Breast epithelium (tissue), 4 donors: ENCODE measurements around the gene PCDHB1. TPM values are rescaled to one million over a fixed set of nuclear protein-coding genes. Genes with fewer than 3 reads are reported as not detected.

Source experiments
- DNase-seq, 2 donors: peaks; one replicate each; pipeline ENCODE4 v3.0.0-alpha.2; 2019; ENCODE audit warnings: low spot score in 2 of 2
- H3K27ac ChIP-seq, 2 donors: fragments of 200-600 bp; sonication (generic) in 1 of 2; one replicate each; pipeline ENCODE4 v1.5.1; 2016 to 2019; ENCODE audit warnings: mild to moderate bottlenecking in 1 of 2
- H3K27me3 ChIP-seq, 2 donors: fragments of 200-600 bp; sonication (generic) in 1 of 2; one replicate each; pipeline versions ENCODE4 v1.5.1 to v1.6.0; 2017 to 2019; ENCODE audit warnings: control low read depth in 1 of 2, mild to moderate bottlenecking in 1 of 2
- H3K36me3 ChIP-seq: fragments of 200-600 bp; one replicate; pipeline ENCODE4 v1.5.1; 2019
- H3K4me1 ChIP-seq, 2 donors: fragments of 200-600 bp; sonication (generic); one replicate each; pipeline ENCODE4 v1.5.1; 2016 to 2019; ENCODE audit warnings: control low read depth in 1 of 2
- H3K4me3 ChIP-seq, 3 donors: fragments of 200-600 bp; sonication (generic); 1 replicate in 2 of 3; 2 replicates in 1 of 3; pipeline ENCODE4 v1.5.1; 2016 to 2019; ENCODE audit warnings: mild to moderate bottlenecking in 3 of 3, moderate library complexity in 2 of 3
- H3K9me3 ChIP-seq, 2 donors: fragments of 200-600 bp; sonication (generic) in 1 of 2; one replicate each; pipeline ENCODE4 v1.5.1; 2016 to 2019; ENCODE audit warnings: control low read depth in 1 of 2
- POLR2A ChIP-seq: fragments of 450-650 bp; IDR thresholded peaks from one replicate; pipeline ENCODE4 v1.6.1; 2016; ENCODE audit warnings: antibody characterized with exemption, mild to moderate bottlenecking, moderate library complexity
- POLR2AphosphoS5 ChIP-seq, 3 donors: sonication (generic); formaldehyde crosslinking; IDR thresholded peaks; one replicate each; pipeline ENCODE4 v1.6.1; 2017; ENCODE audit warnings: antibody characterized with exemption in 3 of 3
- intact Hi-C: fragments of 100-400 bp; cut with DNase I; formaldehyde crosslinking; loops from one replicate; pipeline ENCODE4 v1.15.1; 2023; ENCODE audit warnings: low total_unique reads
- total RNA-seq, 3 donors: library from RNA; depleted of rRNA; stranded (reverse); fragments of >200 nt; gene quantifications; one replicate each; pipeline ENCODE4 v1.1.0, GENCODE V29; 2016
- TF ChIP-seq, protein P1 (sequence below), 3 donors: fragments of 450-650 bp; IDR thresholded peaks; one replicate each; pipeline ENCODE4 v1.5.1; 2016 to 2017; ENCODE audit warnings: antibody characterized with exemption in 3 of 3, mild to moderate bottlenecking in 3 of 3, moderate library complexity in 3 of 3

PCDHB1 gene
- total RNA-seq, 3 donors from 2014 or later, result under 0.01 TPM; not detected in 1

DNA sequence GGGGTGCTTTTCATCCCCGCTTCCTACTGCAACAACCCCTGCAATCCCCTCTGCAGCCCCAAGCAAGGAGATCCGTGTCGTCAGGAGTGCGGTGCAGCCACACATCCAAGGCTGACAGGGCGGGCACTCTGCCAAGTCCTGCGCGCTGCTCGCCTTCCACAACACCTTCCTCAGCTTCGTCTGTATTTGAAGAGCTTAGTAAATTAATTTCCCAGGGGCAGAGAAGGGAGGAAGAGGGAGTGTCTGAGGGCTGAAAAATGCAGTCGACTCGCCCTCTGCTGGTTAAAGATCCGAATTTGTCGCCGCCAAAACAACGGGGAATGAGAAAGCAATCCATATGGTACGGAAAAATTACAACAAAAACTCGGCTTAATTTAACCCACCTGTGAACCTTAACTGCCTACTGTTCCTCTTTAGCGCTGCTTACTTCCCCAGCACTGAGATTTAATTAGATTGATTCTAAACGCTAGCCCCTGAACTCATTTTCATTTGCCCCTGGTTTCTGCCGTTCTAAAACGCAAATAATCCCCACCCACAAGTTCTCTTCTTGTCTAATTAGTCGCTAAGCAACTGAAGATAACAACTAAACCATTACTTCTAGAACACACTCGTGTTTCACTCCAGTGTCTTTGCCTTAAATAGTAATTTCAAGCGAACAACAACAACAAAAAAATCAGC lies 10.9 kb upstream of the PCDHB1 start:
- H3K4me3 ChIP-seq, result peak overlapping the region; percentile 36 to 64 (median 56)
- intact Hi-C loops, result no loop called here
- DNase-seq, result peak in 1 of 2 donors; percentile 26
- no peaks in the 10 kb centered on the region for H3K36me3 ChIP-seq
- no peaks in the 10 kb centered on the region for H3K4me1 ChIP-seq
- no peaks in the 10 kb centered on the region for H3K9me3 ChIP-seq
- H3K27ac ChIP-seq, result peak overlapping the region; percentile 70 to 84
- TF ChIP-seq POLR2A (no peak), POLR2AphosphoS5 (IDR thresholded peaks at IDR 0.05) (no peak)
- TF ChIP-seq, protein P1, sequence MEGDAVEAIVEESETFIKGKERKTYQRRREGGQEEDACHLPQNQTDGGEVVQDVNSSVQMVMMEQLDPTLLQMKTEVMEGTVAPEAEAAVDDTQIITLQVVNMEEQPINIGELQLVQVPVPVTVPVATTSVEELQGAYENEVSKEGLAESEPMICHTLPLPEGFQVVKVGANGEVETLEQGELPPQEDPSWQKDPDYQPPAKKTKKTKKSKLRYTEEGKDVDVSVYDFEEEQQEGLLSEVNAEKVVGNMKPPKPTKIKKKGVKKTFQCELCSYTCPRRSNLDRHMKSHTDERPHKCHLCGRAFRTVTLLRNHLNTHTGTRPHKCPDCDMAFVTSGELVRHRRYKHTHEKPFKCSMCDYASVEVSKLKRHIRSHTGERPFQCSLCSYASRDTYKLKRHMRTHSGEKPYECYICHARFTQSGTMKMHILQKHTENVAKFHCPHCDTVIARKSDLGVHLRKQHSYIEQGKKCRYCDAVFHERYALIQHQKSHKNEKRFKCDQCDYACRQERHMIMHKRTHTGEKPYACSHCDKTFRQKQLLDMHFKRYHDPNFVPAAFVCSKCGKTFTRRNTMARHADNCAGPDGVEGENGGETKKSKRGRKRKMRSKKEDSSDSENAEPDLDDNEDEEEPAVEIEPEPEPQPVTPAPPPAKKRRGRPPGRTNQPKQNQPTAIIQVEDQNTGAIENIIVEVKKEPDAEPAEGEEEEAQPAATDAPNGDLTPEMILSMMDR (IDR thresholded peaks at IDR 0.05), result peak in 2 of 3 donors; percentile 60
- H3K27me3 ChIP-seq, result peaks cover 0 to 7% of the 10 kb centered on the region in 2 donors

DNA sequence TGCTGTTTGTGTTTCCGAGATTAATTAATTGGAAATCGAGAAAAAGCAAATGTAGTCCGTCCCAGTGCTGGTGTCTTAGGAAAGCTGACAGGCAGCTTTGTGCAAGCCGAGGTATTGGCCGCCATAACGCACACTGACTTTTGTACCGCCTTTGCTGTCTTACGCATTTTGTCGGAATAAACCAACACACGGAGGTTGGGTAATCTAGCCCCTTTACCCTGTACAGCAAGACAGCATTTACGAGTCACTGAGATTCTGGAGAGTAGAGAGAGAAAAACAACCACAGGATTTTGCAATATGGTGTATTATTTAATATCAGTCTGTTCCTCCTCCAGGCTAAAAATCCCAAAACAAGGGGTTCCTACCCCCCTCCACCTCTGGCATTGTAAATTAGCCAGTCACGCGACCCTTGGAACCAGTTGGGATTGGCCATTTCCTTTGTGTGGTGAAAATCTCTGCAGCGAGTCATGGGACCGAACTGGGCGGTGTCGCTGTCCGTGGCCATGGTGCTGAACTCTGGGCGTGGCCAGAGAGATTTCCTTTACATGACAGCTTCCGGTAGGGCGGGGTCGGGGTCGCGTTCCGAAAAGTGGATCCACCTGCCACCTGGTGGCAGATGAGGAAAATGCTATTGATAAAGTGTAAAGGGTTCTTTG lies 10.3 kb upstream of the PCDHB1 start:
- Histone ChIP-seq H3K27me3 (peaks cover 0 to 7% of the 10 kb centered on the region in 2 donors), H3K27ac (peak overlapping the region; percentile 70 to 84), H3K36me3 (no peaks in the 10 kb centered on the region), H3K4me1 (no peaks in the 10 kb centered on the region), H3K4me3 (peak overlapping the region; percentile 36 to 64 (median 56)), H3K9me3 (no peaks in the 10 kb centered on the region)
- peak; percentile 97 to 98 for DNase-seq
- TF ChIP-seq, protein P1 (IDR thresholded peaks at IDR 0.05), result peak; percentile 81 to 88 (median 85)
- TF ChIP-seq POLR2AphosphoS5 (IDR thresholded peaks at IDR 0.05), result peak; percentile 34 to 79 (median 59)
- TF ChIP-seq POLR2A, result peak; percentile 18
- intact Hi-C loops, result no loop called here

DNA sequence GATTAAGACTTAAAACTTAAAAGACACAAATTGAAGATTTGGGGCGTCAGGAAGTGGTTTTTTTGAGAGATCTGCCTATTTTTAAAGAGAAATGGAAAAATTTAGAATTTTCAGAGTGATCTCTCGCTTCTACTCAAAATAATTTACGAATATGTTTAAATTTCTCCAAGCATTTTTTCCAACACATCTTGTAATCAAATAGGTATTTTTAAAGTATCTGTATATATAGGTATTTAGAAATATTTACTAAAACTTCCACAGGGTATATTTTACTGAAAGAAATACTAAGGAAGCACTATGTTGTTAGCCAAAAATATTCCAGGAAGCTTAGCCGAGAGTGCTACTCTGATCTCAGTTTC lies 9.8 kb upstream of the PCDHB1 start:
- intact Hi-C loops, result no loop called here

DNA sequence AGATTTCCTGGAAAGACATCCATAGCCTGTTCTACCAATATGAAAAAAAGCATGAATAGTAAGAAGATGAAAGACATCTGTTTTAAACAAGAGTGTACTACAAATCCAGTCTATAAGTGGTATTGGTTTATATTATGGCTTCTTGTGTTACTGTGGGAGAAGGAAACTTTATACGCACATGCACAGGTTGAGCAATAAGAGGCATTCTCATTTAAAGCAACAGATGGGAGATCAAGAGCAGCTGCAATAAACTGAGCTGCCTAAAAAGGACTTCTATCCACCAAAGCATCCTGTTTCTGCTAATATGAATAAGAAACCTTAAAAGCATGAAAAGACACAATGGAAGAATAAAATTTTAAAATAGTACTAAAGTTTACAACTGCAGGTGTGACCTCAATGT lies 8.6 kb upstream of the PCDHB1 start:
- Histone ChIP-seq H3K36me3 (no peaks in the 10 kb centered on the region), H3K27ac (no peak overlapping the region), H3K9me3 (no peaks in the 10 kb centered on the region), H3K4me1 (no peaks in the 10 kb centered on the region), H3K4me3 (no peak overlapping the region), H3K27me3 (peaks cover 0 to 7% of the 10 kb centered on the region in 2 donors)
- intact Hi-C loops, result no loop called here
- DNase-seq, result no peak
- no peak for TF ChIP-seq POLR2A

More for the DNA sequence above, 9.8 kb upstream of the PCDHB1 start:
- Histone ChIP-seq H3K9me3 (no peaks in the 10 kb centered on the region), H3K27me3 (peaks cover 0 to 7% of the 10 kb centered on the region in 2 donors), H3K4me1 (no peaks in the 10 kb centered on the region), H3K27ac (no peak overlapping the region), H3K36me3 (no peaks in the 10 kb centered on the region), H3K4me3 (no peak overlapping the region)
- TF ChIP-seq, protein P1 (IDR thresholded peaks at IDR 0.05), result no peak
- no peak for TF ChIP-seq POLR2A
- no peak for TF ChIP-seq POLR2AphosphoS5 (IDR thresholded peaks at IDR 0.05)
- no peak for DNase-seq

DNA sequence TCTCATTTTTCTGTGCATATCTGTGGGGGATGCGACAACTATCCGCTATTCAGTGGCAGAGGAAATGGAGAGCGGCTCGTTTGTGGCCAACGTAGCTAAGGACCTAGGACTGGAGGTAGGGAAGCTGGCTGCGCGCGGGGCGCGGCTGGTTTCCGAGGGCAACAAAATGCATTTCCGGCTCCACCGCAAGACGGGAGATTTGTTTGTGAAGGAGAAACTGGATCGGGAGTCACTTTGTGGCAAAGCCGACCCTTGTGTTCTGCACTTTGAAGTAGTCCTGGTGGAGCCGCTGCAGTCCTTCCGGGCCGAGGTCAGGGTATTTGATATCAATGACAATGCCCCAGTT lies 320 bp downstream of the PCDHB1 start:
- no peaks in the 10 kb centered on the region for H3K27me3 ChIP-seq
- no peak for DNase-seq
- H3K27ac ChIP-seq, result no peak overlapping the region
- no peaks in the 10 kb centered on the region for H3K36me3 ChIP-seq
- intact Hi-C loops, result no loop called here
- no peaks in the 10 kb centered on the region for H3K9me3 ChIP-seq
- peaks cover 0 to 5% of the 10 kb centered on the region in 2 donors for H3K4me1 ChIP-seq
- peak overlapping the region; percentile 39 to 71 (median 64) for H3K4me3 ChIP-seq
- TF ChIP-seq, protein P1 (IDR thresholded peaks at IDR 0.05), result no peak
- TF ChIP-seq POLR2A, result no peak
- no peak for TF ChIP-seq POLR2AphosphoS5 (IDR thresholded peaks at IDR 0.05)
